ENCODE data around the gene CTSG.
"Not testable (repeated sequence)": the region's sequence is repeated elsewhere in the genome, so short reads cannot be mapped to it uniquely, and the experiment has no call there.

CTSG gene

GRCh38 chr14:24535737-24536136 is 40.3 kb downstream of the CTSG start:
- DNase-seq: no peak

DNA sequence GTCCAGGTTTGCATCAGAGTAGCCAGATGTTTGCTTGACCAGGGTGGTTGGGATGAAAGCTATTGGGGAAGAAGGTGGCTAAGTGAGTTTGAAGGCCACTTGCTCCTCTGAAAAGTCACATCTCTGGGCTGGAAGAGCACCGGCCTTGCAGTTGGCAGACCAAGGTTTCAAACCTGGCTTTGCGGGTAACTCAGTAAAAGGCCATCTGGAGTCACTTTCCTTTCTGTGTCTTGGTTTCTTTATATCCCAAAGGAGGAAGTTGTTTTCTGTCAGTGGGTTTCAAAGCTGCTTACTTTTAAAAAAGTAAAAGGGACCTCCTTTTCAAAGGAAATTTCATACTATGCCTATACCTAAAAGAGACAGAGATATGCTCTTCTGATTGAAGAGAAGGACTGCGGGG is 41.8 kb downstream of the CTSG start:
- no peak for DNase-seq

DNA sequence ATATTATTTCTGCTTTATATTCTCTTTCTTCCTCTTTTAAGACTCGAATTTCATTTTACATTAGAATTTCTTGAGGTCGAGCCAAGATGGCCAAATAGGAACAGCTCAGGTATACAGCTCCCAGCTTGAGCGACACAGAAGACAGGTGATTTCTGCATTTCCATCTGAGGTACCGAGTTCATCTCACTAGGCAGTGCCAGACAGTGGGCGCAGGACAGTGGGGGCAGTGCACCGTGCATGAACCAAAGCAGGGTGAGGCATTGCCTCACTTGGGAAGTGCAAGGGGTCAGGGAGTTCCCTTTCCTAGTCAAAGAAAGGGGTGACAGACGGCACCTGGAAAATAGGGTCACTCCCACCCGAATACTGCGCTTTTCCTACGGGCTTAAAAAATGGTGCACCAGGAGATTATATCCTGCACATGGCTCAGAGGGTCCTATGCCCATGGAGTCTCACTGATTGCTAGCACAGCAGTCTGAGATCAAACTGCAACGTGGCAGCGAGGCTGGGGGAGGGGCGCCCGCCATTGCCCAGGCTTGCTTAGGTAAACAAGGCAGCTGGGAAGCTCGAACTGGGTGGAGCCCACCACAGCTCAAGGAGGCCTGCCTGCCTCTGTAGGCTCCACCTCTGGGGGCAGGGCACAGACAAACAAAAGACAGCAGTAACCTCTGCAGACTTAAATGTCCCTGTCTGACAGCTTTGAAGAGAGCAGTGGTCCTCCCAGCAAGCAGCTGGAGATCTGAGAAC is 50.0 kb downstream of the CTSG start:
- not testable (repeated sequence) for DNase-seq

Data from NCI-H1694 treated with DMSO at 0.1 percent for 48 hours (cell line).